Activated CD4-positive, alpha-beta T cell treated with anti-CD3 and anti-CD28 coated beads, Interleukin-2, amount 50 U/mL, for 16 hours (primary cell): ENCODE data around the gene CIZ1.
"Not testable (repeated sequence)": the region's sequence is repeated elsewhere in the genome, so short reads cannot be mapped to it uniquely, and the experiment has no call there.

Experiments
- DNase-seq: peaks from one replicate; pipeline ENCODE4 v3.0.0-alpha.2; 2020

CIZ1 gene

DNA sequence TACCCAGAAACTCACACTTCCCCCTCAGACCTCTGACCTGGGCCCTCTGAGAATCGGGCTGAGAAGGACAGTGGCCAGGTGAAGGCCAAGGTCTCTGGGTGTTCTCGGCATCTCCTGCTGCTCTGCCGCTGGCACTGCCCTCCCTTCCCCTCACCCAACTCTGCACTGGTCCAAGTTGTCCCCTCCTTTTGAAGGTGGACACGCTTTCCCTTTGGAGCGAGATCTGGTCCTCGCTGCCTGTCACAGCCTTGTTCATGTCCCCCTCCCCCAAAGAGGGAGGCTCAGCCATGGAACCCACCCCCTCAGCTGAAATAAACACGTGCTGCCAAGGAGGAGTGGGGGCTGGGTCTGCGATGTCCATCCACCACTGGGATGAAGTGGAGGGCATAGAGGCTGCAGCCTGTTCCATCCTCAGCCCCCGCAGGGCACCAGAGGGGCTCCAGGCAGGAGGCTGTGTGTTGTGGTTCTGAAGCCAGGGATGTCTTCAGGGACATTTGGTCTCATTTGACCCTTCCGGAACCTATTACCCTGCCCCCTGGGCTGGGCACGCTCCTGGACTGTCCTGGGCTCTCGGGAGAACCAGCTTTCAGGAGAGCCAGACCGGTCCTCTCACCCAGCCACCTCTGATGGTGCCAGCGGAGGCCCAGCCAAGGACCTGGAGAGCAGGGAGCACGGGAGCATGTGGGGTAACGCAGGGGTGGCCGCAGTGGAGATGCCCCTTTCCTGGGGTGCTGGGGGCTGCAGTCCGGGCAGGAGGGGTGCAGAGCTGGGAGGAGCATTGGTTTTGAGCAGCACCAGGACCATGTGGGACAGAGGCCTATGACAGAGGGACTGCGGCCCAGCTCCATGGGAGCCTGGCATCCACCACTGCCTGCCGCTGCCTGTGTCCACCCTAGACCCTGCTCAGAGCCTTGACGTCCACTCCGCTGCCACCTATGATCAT is 46.9 kb downstream of the CIZ1 start:
- no peak for DNase-seq

DNA sequence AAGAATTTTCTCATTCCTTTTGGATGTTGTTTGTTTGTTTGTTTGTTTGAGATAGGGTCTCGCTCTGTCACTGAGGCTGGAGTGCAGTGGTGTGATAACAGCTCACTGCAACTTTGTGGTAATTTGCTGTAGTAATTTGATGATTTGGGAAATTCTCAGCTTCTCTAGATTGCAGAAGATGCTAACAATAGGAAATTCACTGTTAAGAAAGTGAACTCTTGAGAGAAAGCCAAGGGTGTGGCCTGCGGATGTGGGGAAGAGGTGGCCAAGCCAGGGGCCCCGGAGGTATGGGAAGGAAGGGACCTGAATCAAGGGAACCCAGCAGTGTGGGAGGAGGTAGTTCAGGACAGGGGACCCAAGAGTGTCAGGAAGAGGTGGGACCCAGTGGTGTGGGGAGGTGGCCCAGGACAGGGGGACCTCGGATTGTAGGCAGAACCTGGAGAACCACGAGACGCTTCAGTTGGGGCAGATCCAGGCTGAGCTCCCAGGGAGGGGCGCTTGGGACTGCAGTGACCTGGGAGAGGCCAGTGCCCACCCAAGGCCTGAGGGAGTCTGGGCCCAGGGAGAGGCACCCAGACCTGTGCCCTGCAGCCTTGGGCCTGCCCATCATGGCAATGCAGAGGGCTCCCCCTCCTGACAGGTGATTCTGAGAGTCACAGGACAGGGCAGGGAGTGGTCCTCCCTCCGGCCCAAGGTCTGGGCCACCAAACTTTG is 47.7 kb downstream of the CIZ1 start:
- DNase-seq = no peak

DNA sequence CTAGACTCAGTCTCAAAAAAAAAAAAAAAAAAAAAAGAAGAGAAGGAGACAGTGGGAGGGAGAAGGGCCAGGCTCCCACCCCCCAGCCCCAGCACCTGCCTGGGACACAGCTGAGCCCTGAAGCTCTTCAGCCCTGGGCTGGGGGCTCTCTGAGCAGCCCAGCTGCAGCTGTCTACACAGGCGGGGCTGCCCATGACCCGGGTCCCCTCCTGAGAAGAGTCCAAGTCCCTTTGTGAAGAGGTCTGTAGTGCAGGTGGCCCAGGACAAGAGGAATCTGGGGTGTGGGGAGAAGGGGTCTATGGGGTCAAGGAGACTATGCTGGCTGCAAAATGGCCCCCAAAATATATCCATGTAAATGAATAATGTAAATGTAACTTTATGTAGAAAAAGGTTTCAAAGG is 48.8 kb downstream of the CIZ1 start:
- DNase-seq = no peak

DNA sequence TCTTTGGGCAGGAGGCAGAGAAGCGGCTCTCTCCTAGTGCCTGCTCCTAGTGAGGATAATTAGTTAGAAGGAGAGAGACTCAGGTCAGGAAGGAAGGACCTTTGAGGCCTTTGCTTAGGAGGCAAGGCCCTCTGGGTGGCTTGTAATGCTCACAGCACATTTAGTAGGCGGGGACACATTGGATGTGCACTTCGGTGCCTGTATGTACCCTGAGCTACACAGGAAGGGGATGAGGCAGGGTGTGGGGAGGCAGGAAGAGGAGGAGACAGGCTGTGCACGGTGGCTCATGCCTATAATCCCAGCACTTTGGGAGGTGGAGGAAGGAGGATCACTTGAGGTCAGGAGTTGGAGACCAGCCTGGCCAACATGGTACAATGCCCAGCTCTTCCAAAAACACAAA is 49.3 kb downstream of the CIZ1 start:
- DNase-seq = no peak

DNA sequence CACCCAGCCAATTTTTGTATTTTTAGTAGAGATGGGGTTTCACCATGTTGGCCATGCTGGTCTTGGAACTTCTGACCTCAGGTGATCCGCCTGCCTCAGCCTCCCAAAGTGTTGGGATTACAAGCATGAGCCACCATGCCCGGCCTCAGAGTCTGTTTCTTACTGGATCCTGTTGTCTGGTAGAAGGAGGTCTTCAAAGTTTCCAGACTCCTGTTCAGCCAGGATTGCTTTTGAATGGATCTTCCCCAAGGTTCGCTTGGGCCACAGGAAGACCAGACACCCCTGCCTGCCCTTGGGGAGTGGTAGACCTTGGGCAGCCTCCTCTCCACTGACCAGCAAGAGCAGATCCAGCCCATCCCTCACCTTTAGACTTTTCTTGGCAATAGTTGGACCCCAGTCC is 49.8 kb downstream of the CIZ1 start:
- no peak for DNase-seq

DNA sequence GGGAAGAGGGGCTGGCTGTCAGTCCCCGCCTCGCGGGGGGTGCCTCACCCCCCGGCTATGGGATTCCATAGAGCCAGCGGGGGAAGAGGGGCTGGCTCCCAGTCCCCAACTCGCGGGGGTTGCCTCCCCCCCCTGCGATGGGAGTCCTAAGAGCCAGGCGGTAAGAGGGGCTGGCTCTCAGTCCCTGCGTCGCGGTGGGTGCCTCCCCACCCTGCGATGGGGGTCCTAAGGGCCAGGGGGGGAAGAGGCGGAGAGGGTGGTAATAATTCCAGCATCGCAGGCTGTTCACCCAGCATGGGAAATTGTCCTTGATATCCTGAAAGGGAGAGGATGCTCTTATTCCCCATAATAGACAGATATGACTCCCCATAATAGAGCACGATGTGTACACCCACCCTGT is 51.8 kb downstream of the CIZ1 start:
- DNase-seq = no peak

DNA sequence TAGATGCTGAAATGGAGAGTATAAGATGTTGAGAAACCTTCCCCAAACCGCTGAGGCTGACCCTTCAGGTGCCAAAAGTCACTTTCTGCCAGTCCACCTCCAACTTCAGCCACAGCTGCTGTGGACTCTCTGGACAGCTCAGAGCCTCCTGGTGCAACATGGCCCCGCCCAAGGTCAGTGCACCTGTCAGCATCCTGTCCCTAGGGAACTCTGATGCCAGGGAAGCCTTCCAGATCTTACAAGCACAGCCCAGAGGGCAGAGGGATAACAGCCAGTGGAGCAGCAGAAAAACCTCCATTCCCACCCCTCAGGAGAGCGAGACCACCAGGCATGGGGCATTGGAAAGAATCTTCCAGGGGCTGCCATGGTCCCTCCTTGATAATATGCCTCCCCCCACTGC is 53.4 kb downstream of the CIZ1 start:
- DNase-seq = no peak

DNA sequence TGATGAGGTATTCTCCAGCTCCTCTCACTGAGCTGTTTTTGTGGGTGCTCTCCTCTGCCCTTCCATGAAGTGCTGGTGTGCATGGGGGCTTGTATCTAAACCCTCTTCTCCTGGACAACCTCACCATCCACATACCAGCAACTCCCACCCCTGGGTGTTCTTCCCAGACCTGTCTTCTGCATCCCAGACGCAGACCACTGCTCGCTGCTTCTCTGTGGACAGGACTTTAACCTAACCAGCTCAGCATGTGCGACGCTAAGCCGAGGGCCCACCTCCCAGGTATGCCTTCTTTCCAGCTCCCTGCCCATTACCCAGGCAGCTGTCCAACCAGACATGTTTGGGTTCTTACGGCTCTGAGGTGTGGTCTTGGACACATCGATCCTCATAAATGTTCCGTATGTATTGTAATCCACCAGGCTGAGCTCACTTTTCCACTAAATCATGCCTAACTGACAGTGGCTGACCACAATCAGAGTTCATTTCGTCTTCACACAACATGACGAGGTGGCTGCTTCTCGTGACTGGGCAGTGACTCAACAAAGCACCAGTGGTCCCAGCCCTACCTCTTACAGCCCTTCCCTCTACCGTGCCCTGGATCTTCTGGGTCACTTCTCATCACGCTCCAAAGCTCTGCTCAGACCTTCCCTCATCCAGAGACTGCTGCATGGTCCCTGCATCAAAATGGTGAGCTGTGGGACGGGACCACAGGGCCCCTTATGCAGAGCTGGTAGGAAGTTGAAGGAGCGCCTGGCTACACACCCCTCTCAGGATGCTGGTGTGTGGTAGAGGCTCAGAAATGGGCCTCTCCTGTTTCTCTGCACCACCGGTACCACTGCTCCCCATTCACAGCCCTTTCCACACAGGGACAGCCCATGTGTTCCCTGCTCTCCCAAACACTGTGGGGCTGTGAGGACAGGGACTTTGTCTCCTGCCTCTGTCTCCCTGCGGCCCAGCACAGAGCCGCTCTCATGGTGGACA is 54.3 kb downstream of the CIZ1 start:
- DNase-seq = no peak

DNA sequence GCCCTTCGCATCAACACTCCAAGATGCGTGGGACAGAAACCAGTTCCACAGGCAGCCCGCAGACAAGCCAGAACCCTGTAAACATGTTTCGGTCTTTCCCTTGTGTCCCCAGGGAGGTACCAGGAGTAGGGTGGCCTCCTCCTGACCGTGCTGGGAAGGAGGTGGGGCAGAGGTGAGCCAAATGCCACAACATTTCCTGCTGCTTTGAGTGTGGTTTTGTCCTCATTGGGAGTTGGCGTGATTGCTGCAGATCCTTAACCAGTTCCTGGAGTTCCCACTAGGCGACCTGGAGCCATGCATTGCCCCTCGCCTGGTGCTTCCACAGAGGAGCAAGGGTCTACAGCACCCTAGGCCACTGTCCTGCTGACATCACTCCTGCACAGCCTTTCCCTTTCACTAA is 55.8 kb downstream of the CIZ1 start:
- DNase-seq = not testable (repeated sequence)

DNA sequence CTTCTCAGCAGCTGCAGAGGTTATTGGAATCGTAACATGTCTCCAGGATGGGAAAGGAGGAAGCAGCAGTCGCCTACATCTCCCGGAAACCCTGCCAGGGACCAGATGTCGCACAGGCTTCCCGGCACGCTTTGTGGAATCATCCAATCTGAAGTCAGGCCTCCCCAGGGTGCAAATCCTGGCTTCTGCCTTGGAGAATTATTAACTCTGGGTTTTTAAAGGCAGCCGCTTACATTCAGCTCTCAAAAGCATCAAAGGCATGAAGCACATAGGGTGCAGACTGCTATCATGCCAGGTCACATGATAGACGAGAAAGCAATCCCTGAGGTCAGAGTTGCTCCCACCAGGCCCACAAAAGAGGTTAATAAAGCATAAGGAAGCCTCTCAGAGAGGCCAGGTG is 59.2 kb downstream of the CIZ1 start:
- not testable (repeated sequence) for DNase-seq

DNA sequence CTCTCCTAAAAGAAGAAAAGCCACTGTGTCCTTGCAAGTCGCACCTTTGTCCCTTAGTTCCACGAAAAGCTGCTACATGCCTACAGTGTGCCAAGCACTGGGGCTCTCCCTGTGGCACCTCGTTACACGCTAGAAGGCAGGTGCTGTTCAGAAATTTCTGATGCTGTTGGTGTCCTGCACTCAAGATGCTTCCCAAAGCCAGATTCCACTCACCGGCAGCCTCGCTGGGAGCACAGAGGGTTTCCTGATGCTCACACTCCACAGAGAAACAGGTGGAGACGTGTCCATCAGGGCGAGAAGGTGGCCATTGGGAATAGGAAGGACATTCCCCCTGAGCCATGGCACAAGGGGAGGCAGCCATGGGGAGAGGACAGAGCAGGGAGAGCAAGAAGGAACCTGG is 60.0 kb downstream of the CIZ1 start:
- not testable (repeated sequence) for DNase-seq

DNA sequence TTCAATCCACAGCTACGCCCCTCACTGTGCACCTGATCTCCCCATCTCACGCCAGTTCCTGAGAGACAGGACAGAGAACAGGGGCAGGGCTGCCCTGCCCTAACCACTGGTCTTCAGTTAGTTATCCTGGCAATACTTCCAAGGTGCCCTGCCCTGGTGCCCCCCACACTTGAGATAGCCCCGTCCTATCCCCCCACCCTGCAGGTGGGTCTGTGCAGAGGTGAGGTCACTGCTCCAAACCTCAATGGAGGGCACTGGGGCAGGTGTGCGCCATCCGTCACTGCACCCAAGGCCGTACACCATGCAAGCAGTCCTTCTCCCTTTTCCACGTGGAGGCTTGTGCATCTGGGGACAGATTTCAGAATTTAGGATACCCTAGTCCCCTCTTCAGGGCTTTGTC is 60.7 kb downstream of the CIZ1 start:
- not testable (repeated sequence) for DNase-seq

DNA sequence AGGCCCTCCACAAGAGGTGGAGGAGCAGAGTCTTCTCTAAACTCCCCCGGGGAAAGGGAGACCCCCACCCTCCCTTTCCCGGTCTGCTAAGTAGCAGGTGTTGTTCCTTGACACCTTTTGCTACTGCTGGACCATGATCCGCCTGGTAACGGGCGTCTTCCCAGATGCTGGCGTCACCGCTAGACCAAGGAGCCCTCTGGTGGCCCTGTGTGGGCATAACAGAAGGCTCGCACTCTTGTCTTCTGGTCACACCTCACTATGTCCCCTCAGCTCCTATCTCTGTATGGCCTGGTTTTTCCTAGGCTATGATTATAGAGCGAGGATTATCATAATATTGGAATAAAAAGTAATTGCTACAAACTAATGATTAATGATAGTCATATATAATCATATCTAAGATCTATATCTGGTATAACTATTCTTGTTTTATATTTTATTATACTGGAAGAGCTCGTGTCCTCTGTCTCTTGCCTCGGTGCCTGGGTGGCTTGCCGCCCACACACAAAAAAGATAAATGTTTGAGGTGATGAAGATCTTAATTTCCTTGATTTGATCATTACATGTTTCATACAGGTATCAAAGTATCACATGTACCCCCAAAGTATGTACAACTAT is 61.3 kb downstream of the CIZ1 start:
- peak; percentile 60 for DNase-seq

DNA sequence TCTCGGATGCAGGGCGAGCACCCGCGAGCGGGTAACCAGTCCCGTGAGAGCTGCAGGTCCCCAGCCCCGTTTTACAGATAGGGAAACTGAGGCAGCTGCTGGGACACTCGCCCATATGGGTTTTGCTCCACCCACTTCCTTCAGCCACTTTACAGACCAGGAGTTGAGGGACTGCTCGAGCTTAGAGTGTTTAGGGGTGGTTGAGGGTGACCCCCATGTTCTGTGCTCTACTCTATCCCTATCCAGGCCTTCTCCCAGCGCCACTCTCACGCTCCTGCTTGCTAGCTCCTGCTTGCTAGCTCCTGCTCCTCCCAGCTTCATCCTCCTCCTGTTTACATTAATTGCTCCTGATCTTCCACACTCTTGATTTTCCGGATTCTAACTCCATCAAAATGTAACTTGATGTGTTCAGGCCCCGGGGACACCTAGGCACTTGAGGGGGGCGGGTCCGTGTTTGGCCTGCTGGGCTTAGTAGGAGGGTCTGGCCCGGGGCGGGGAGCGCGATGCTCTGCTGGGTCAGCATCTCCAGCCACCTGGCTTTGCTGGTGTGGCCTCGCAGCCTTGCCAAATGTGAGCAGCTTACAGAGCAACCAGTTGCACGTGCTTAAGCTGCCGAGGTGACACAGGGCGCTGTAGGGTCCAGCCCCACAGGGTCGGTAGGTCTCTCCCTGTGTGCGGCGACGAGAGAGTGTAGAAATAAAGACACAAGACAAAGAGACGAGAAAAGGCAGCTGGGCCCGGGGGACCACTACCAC is 62.4 kb downstream of the CIZ1 start:
- DNase-seq = no peak

DNA sequence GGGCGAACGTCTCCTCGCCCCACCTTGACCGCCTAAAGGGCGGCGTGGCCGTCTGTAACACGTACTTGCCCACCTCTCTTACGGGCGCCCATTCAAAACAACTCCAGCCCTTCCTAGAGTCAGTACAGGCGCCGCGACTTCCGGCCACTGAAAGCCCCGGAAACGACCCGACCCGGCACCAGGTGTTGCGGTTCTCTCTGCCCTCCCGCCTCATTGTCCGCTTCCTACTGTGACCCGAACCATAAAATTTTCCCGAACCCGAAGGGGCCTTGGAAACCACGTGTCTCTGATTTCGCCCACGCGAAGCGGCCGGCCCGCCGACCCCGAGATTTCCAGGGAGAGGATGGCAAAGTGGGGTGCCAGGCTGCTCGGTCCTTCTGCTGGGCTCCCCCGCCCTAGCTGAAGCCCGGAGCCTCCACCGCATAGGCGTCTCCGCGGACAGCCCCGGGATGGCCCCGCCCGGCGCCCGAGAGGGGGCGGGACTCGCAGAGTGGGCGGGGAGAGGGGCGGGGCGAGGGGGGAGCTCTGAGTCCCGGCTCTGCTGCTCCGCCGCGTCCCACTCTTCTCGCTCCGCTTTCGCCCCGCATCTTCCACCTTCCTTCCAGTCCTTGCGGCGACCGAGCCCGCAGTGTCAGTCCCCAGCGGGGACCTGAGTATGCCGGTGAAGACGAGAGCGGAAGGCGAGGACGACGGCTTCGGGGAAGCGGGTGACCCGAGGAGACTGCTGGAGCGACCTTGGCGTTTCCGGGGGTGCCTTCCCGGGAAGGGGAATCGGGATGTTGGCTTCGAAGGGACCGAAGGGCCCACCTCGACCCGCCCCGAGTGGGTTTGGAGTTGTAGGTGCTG is 63.2 kb downstream of the CIZ1 start:
- peak; percentile 87 for DNase-seq

DNA sequence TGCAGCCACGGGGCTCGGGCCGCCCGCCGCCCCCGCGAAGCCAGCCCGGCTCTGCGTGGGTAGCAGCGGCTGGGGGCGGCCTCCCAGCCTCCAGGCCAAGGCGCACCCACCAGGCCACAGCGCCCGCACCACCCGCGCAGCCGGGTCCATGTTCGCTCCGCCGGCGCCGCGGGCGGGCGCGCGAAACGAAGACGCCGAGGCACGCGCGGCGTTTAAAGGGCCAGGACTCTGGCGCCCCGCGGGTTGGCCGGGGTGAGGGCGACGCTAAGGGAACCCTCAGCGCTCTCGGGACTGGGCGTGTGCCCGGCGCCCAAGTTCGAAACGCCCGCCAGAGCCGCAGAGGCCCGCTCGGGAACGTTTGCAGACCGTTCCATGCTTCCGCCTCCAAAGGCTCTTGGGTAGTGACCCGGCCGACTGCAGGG is 63.8 kb downstream of the CIZ1 start, which contains the start of gene PTGES2:
PTGES2 (minus strand) TSS at position 162 of the 422 bp plus-strand sequence; CDS start at position 150, 12 bp downstream.
- DNase-seq = peak; percentile 79

DNA sequence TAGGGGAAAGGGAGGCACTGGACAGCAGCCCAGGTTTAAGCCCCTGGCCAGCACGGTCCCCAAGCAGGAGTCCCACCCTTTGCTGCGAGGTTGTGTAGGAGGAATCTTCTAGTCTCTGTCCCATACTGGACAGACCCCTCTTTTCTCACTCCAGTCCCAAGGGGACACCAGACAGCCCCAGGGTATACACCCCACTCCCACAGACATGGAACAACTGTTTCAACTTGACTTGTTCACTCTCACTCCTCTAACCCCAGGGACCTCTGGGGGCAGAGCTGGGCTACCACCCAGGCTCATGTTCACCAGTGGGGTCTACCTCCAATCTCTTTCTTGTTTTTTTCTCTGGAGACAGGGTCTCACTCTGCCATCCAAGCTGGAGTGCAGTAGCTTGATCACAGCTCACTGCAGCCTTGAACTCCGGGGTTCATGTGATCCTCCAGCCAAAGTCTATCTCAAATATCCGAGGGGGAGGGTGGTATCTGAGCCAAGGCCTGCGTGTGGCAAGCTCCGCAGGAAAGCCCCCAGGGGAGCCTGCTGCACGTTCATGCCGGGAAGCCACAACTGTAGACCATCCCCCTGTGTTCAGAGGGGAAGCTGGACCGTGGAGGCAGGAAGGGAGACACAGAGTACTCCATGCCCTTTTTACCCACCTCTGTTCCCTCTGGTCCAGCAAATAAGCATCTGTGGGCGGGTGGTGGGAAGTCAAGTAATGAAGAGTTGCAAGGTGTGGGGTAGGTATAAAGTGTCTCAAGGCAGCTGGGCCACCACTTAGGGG is 65.6 kb downstream of the CIZ1 start:
- DNase-seq = no peak

DNA sequence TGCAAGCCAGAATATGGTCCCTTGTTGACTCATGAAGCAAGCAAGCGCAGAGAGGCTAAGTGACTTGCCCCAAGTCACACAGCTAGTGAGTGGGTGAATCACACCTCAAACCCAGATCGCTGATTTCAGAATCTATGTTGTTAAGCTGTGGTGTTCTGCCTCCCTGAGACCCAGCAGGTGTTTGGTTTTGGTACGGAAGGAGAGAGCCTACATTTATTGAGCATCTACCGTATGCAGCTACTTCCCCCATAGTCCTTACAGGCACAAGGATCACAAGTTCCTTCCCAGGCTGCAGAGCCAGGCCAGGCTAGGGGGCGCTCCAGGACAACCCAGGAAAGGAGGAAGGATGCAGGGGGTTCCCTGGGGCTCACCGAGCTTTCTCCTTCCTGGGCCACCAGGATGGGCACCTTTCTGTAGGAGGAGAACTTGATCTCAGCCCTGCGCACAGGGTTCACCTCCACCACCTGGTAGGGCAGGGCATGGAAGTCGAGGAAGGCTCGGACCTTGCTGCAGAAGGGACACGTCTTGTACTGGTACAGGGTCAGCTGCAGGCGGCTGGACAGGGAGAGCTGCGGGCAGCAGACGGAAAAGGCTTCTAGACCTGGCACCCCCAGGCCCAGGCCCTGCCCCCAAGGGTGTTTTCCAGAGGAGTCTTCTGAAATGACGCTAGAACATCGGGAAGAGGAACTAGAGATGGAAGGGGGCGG is 66.3 kb downstream of the CIZ1 start:
- peak; percentile 45 for DNase-seq

DNA sequence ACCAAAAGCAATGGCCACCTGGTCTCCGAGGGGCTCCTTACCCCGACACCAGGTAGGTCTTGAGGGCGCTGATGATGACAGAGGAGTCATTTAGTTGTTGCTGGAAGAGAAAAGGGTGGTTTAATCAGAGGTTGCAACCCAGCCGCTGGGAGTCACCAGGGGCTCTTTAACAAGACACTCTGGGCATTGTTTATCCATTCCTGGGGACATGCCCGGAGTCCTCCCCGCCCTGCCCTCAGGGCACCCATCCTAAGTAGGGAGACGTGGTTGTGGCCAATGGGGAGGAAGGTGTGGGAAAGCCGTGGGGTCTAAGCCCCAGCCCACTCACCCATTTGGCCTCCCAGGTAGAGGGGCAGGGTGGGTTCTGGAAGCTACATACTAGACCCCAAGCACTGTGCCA is 66.9 kb downstream of the CIZ1 start:
- DNase-seq = no peak
